ENCODE results near the gene DNAH9. TPM values are rescaled to one million over a fixed set of nuclear protein-coding genes. Genes with fewer than 3 reads are reported as not detected.
A peak's percentile ranks its signal among the peaks of the same experiment; 100 is the strongest.

DNAH9 gene
- total RNA-seq, 1 donor from 2014 or later = 0.96 TPM

DNA sequence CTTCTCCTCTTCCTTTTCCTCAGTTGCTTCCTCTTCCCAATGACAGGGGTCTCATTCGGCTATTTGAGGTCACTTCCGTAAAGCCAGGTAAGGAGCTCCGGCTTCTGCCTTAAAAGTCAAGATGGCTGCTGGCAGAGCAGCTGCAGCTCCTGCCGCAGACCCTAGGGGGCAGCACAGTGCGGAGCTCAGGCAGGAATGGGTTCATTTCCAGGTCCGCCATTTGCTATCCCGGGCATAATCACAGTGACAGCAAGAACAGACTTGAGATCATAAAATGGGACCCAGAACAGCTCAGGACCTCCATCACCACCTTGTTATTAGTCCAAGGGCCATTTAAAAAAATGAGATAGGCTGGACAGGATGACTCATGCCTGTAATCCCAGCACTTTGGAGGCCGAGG lies 199.5 kb downstream of the DNAH9 start:
- Mint-ChIP-seq H3K36me3 (no peaks in the 10 kb centered on the region), H3K4me3 (no peak overlapping the region), H3K9me3 (peaks cover 4% of the 10 kb centered on the region), H3K27ac (no peak overlapping the region), H3K27me3 (ENCODE audit: low read depth) (no peaks in the 10 kb centered on the region), H3K4me1 (no peaks in the 10 kb centered on the region)
- DNase-seq (ENCODE audit: low spot score in 2 of 2, unreplicated experiment in 2 of 2) = no peak
- TF ChIP-seq, protein P1, sequence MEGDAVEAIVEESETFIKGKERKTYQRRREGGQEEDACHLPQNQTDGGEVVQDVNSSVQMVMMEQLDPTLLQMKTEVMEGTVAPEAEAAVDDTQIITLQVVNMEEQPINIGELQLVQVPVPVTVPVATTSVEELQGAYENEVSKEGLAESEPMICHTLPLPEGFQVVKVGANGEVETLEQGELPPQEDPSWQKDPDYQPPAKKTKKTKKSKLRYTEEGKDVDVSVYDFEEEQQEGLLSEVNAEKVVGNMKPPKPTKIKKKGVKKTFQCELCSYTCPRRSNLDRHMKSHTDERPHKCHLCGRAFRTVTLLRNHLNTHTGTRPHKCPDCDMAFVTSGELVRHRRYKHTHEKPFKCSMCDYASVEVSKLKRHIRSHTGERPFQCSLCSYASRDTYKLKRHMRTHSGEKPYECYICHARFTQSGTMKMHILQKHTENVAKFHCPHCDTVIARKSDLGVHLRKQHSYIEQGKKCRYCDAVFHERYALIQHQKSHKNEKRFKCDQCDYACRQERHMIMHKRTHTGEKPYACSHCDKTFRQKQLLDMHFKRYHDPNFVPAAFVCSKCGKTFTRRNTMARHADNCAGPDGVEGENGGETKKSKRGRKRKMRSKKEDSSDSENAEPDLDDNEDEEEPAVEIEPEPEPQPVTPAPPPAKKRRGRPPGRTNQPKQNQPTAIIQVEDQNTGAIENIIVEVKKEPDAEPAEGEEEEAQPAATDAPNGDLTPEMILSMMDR (IDR thresholded peaks at IDR 0.05; ENCODE audit: unreplicated experiment) = peak; percentile 19

DNA sequence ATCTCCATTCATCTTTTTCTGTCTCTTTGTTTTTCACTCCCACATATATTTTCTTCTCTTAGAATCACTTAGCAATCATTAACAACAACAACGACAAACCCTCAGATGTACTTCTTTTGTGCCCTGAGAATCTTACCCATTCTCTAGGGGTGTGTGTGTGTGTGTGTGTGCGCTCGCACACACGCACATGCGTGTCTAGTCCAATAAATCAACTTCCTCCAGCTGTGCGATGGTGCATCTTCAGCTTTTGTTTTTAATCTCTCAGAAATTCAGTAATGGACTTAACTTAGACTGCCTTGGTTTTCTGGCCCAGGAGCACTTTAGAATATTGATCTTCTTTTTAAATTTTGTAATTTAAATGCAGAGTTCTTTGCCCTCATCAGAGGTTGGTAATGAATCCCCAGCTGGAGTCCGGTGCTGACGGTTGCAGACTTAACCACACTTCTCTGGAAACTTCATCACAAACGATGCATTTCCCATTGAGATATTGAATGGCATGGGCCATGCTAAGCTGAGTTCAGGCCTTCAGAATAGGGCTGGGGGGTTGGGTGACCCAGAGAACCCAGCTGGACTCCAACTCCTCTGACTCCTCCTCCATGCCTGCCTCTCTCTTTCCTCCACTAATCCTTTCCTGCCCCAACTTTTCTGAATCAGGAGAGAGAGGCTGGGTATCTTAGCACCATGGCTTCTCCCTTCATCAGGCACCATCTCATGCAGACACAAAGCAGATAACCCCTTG lies 205.1 kb downstream of the DNAH9 start:
- DNase-seq (ENCODE audit: low spot score in 2 of 2, unreplicated experiment in 2 of 2) = no peak
- H3K36me3 Mint-ChIP-seq = no peaks in the 10 kb centered on the region
- H3K4me1 Mint-ChIP-seq = no peaks in the 10 kb centered on the region

DNA sequence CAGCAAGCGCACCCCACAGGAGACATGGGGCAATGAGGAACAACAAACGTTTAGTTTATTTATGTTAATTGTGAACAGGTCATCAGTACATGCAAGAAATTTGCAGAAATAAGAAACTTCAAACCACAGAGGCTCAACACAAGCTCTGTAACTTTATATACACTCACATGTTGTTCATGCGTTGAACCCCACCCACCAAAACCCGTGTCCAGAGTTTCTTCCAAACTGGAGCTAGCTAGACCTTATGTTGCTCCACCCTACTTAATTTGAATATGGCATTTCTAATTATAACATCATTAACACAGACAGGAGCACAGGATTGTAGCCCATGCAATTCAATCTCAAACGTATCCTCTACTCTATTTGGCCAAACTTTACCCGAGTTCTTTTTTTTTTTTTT lies 206.9 kb downstream of the DNAH9 start:
- peaks cover 5% of the 10 kb centered on the region for H3K27me3 Mint-ChIP-seq (ENCODE audit: low read depth)
- no peaks in the 10 kb centered on the region for H3K9me3 Mint-ChIP-seq
- no peak for DNase-seq (ENCODE audit: low spot score in 2 of 2, unreplicated experiment in 2 of 2)
- H3K4me1 Mint-ChIP-seq = no peaks in the 10 kb centered on the region
- H3K36me3 Mint-ChIP-seq = no peaks in the 10 kb centered on the region
- no peak overlapping the region for H3K4me3 Mint-ChIP-seq
- H3K27ac Mint-ChIP-seq = no peak overlapping the region
- TF ChIP-seq, protein P1 (IDR thresholded peaks at IDR 0.05; ENCODE audit: unreplicated experiment) = no peak

More for the DNA sequence above, 205.1 kb downstream of the DNAH9 start:
- Mint-ChIP-seq H3K27me3 (ENCODE audit: low read depth) (peaks cover 5% of the 10 kb centered on the region), H3K27ac (no peak overlapping the region), H3K9me3 (no peaks in the 10 kb centered on the region), H3K4me3 (no peak overlapping the region)
- TF ChIP-seq, protein P1 (IDR thresholded peaks at IDR 0.05; ENCODE audit: unreplicated experiment) = no peak

DNA sequence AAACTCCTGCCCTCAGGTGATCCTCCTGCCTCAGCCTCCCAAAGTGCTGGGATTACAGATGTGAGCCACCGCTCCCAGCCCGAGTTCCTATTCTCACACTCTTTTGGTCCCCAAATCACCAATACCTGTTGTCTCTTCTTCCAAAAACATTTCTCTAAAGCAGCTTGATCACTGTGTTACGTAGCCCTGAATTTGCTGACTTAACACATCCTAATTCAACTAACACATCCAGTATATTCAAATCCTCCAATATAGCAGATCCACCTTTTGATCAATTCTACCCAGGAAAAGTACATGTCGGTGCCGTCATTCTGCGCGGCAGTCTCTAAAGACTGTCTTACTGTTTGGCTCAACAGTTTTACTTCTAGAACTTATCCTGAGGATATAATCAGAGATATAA lies 207.7 kb downstream of the DNAH9 start:
- H3K9me3 Mint-ChIP-seq = no peaks in the 10 kb centered on the region
- TF ChIP-seq, protein P1 (IDR thresholded peaks at IDR 0.05; ENCODE audit: unreplicated experiment) = no peak

DNA sequence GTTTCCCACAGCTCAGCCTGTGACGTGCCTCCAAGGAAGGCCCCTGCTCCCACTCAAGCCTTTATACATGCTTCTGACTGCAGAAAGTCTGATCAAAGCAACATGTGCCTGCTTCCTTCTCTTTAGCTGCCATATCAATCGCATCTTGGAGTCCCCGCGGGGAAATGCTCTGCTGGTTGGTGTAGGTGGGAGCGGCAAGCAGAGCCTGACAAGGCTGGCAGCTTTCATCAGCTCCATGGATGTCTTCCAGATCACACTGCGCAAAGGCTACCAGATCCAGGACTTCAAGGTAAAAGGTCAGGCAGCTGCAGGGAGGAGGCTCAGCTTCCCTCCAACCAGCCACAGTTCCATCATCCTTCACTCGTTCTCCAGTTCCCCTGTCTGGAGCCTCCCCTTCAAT lies 209.3 kb downstream of the DNAH9 start:
- no peak for DNase-seq (ENCODE audit: low spot score in 2 of 2, unreplicated experiment in 2 of 2)
- H3K27ac Mint-ChIP-seq = no peak overlapping the region
- TF ChIP-seq, protein P1 (IDR thresholded peaks at IDR 0.05; ENCODE audit: unreplicated experiment) = no peak
- H3K4me1 Mint-ChIP-seq = no peaks in the 10 kb centered on the region
- H3K4me3 Mint-ChIP-seq = no peak overlapping the region
- H3K36me3 Mint-ChIP-seq = no peaks in the 10 kb centered on the region
- H3K27me3 Mint-ChIP-seq (ENCODE audit: low read depth) = peaks cover 5% of the 10 kb centered on the region
- H3K9me3 Mint-ChIP-seq = no peaks in the 10 kb centered on the region

More for the DNA sequence above, 207.7 kb downstream of the DNAH9 start:
- no peak for DNase-seq (ENCODE audit: low spot score in 2 of 2, unreplicated experiment in 2 of 2)
- Mint-ChIP-seq H3K27ac (no peak overlapping the region), H3K4me3 (no peak overlapping the region), H3K4me1 (no peaks in the 10 kb centered on the region), H3K27me3 (ENCODE audit: low read depth) (peaks cover 5% of the 10 kb centered on the region), H3K36me3 (no peaks in the 10 kb centered on the region)
